Astrocyte of the spinal cord (primary cell): ENCODE measurements around the gene GJA3.

Experiments used
- DNase-seq: peaks from one replicate; pipeline ENCODE4 v3.0.0; 2011; ENCODE audit warnings: low read depth, low spot score
- H3K4me3 ChIP-seq: 2 replicates; pipeline ENCODE4 v1.5.1; 2011; ENCODE audit warnings: low read depth, mild to moderate bottlenecking, low read length, moderate library complexity
- in situ Hi-C: cut with HindIII; loops from 2 replicates; pipeline ENCODE4 v1.10.0; 2017; ENCODE audit warnings: low sequenced_read_pairs
- TF ChIP-seq, protein P1 (sequence below): IDR thresholded peaks from 2 replicates; pipeline ENCODE4 v1.5.1; 2012; ENCODE audit warnings: low read depth, mild to moderate bottlenecking, low read length, inconsistent platforms

The GJA3 gene

GRCh38 chr13:20195801-20196200, 34.9 kb upstream of the GJA3 start:
- no peak for DNase-seq
- in situ Hi-C loops = loop anchor here (25.0 kb wide), 1 partner anchor 292 kb away; no protein-coding TSS in a partner anchor
- TF ChIP-seq, protein P1, sequence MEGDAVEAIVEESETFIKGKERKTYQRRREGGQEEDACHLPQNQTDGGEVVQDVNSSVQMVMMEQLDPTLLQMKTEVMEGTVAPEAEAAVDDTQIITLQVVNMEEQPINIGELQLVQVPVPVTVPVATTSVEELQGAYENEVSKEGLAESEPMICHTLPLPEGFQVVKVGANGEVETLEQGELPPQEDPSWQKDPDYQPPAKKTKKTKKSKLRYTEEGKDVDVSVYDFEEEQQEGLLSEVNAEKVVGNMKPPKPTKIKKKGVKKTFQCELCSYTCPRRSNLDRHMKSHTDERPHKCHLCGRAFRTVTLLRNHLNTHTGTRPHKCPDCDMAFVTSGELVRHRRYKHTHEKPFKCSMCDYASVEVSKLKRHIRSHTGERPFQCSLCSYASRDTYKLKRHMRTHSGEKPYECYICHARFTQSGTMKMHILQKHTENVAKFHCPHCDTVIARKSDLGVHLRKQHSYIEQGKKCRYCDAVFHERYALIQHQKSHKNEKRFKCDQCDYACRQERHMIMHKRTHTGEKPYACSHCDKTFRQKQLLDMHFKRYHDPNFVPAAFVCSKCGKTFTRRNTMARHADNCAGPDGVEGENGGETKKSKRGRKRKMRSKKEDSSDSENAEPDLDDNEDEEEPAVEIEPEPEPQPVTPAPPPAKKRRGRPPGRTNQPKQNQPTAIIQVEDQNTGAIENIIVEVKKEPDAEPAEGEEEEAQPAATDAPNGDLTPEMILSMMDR = no peak

DNA sequence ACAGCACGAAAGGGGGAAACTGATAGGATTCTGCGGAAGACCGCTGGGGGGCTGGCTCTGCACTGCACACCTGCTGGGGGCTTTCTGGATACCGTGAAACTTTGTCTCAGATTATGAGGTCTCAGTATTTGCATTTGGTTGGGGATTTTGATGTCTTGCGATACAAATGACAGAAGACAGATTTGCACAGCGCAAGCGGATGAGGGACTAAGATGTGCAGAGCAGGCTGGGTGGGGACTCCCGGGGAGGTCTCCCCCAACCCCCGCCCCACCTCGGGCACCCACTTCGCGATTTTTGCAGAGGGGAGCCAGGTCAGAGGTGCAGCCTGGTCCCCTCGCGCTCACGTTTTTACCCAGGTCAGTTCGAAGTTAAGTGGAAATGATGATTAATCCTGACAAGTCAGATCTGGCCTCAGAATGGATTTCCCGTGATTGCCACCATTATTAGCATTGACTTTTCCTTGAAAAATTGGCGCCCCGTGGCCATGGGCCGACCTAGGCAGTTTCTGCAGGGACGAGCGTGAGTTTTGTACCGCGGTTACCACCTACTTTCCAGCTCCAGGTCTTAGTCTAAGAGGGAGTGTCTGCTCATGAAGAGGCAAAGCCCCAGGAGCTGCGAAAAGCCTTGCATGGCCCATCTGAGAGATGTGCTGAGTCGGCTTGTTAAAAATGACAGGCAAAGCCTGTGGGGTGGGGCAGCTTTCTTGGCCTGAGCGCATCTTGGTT, 33.2 kb upstream of the GJA3 start:
- TF ChIP-seq, protein P1 = no peak
- in situ Hi-C loops = loop anchor here (25.0 kb wide), 1 partner anchor 293 kb away; no protein-coding TSS in a partner anchor
- no peak overlapping the region for H3K4me3 ChIP-seq
- DNase-seq = no peak

More at GRCh38 chr13:20195801-20196200, 34.9 kb upstream of the GJA3 start:
- no peak overlapping the region for H3K4me3 ChIP-seq

- in situ Hi-C loops = loop anchor here (25.0 kb wide), 1 partner anchor 294 kb away; no protein-coding TSS in a partner anchor
- TF ChIP-seq, protein P1 = no peak
- H3K4me3 ChIP-seq = peak overlapping the region; percentile 40
- no peak for DNase-seq
Observed at GRCh38 chr13:20193162-20193906, 32.5 kb upstream of the GJA3 start.

GRCh38 chr13:20192836-20193161, 31.9 kb upstream of the GJA3 start, which contains the start of gene GJB2:
Gene GJB2, minus strand, starts transcription at chr13:20192938. Its CDS starts 3,357 bp downstream, at chr13:20189581.
- H3K4me3 ChIP-seq = peak within 1 kb of the TSS; percentile 40
- DNase-seq = no peak
- TF ChIP-seq, protein P1 = no peak
- in situ Hi-C loops = loop anchor here (25.0 kb wide), 1 partner anchor 295 kb away; no protein-coding TSS in a partner anchor

DNA sequence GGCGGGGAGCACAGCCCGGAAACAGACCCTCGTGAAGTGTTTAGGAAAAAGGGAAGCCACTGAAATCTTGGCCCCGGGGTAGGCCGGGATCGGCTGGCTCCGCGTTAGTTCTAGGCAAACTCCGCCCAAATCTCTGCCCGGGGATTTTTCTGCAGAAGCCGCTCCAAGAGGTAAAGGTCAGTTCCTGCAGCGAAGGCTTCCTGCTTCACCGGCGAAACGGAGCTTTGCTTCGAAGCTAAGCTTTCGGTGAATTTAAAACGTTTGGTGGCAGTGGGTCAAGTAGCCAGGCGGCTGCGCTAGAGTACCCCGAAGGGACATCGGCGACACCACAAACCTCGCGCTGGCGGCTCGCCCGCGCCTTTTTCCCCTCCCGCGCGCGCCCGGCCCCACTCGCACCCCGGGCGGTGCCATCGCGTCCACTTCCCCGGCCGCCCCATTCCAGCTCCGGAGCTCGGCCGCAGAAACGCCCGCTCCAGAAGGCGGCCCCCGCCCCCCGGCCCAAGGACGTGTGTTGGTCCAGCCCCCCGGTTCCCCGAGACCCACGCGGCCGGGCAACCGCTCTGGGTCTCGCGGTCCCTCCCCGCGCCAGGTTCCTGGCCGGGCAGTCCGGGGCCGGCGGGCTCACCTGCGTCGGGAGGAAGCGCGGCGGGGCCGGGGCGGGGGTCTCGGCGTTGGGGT, 31.4 kb upstream of the GJA3 start:
- DNase-seq = peak; percentile 11
- H3K4me3 ChIP-seq = peak overlapping the region; percentile 40
- TF ChIP-seq, protein P1 = no peak
- in situ Hi-C loops = loop anchor here (25.0 kb wide), 1 partner anchor 295 kb away; no protein-coding TSS in a partner anchor
